ENCODE data around the gene GBE1.
A peak's percentile ranks its signal among the peaks of the same experiment; 100 is the strongest.

Gene GBE1

DNA sequence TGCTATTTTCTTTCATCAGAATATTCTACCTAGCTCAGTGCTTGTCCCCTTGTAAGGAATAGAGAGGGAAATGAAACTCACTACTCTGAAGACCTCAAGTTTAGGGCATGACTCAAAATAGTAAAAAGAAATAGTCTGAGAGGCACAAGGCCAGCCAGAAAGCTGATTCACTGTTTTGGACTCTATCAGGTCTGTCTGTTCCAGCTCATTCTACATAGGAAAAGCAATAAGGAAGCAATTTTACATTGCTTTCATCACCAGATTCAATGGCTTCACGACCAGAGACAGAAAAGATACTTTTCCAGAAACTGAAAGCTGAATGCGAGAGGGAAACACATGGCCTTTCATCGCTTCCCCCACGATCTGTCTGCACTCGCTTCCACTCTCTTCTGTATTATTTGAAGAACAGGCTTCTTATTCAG, 276.0 kb downstream of the GBE1 start:
- peak overlapping the region; percentile 49 to 66 for H3K27ac ChIP-seq
- peak overlapping the region; percentile 45 for H3K4me3 ChIP-seq
- no peak for DNase-seq (ENCODE audit: low spot score)
- TF ChIP-seq CTCF (IDR thresholded peaks at IDR 0.05) = no peak

DNA sequence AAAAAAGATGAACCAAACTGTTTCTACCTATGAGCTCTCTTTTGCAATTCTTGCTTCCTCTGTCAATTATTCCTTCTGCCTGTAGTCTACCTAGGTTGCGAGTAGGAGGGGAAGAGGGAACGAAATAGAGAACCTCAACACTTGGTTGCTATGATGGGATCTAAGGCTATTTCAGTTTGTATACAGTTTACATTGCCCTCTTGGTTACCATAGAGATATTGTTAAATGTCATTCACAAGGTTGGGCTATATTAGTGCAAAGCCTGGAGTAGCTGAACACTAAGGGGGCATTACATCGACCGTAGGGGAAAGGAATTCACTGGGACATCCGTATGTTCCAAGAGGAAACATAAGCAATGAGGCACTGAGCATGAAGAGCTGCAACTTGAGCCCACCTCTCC, 276.9 kb downstream of the GBE1 start:
- no peak for TF ChIP-seq CTCF (IDR thresholded peaks at IDR 0.05)
- peak overlapping the region; percentile 49 to 66 for H3K27ac ChIP-seq
- no peak for DNase-seq (ENCODE audit: low spot score)
- no peak overlapping the region for H3K4me3 ChIP-seq

GRCh38 chr3:81483046-81483445, 278.4 kb downstream of the GBE1 start:
- no peak for TF ChIP-seq CTCF (IDR thresholded peaks at IDR 0.05)
- Histone ChIP-seq H3K4me3 (no peak overlapping the region), H3K27ac (no peak overlapping the region)
- no peak for DNase-seq (ENCODE audit: low spot score)

DNA sequence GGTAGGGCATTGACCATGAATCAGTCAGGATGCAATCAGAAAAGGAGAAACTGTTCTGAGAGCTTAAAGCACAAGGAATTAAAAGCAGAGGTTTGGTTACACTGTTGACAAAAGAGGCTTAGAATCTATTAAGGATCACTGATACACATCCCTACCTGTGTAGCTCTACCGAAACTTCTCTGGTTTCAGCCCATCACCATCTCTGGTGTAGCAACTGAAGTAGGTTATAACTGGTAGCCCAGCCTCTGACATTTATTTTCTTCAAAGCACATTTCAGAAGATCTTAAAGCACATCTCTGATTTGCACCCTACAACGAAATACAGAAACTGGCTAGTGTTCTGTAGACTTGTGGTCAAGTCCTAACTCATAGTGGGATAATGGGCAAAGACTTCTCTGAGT, 283.7 kb downstream of the GBE1 start:
- DNase-seq (ENCODE audit: low spot score) = no peak
- no peak overlapping the region for H3K27ac ChIP-seq
- H3K4me3 ChIP-seq = no peak overlapping the region
- no peak for TF ChIP-seq CTCF (IDR thresholded peaks at IDR 0.05)

DNA sequence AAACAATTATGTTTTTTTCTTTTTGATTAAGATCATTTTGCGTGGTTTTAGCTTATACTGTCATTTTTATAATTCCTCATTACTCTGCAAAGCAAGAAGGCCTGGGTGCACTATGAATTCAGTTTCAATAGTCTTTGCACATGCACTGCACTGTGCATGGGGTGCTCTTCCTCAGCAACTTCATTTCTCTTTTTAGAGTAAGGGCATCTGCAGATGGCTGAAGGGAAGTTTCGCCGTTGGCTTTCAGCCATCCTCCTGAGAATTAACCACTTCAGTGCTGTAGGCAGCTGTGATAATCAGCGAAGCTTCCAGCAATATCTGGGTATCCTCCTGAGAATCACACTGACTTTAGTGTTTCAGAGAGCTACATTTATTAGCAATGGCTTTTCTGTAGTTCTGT, 284.8 kb downstream of the GBE1 start:
- Histone ChIP-seq H3K4me3 (no peak overlapping the region), H3K27ac (no peak overlapping the region)
- TF ChIP-seq CTCF (IDR thresholded peaks at IDR 0.05) = no peak
- no peak for DNase-seq (ENCODE audit: low spot score)

DNA sequence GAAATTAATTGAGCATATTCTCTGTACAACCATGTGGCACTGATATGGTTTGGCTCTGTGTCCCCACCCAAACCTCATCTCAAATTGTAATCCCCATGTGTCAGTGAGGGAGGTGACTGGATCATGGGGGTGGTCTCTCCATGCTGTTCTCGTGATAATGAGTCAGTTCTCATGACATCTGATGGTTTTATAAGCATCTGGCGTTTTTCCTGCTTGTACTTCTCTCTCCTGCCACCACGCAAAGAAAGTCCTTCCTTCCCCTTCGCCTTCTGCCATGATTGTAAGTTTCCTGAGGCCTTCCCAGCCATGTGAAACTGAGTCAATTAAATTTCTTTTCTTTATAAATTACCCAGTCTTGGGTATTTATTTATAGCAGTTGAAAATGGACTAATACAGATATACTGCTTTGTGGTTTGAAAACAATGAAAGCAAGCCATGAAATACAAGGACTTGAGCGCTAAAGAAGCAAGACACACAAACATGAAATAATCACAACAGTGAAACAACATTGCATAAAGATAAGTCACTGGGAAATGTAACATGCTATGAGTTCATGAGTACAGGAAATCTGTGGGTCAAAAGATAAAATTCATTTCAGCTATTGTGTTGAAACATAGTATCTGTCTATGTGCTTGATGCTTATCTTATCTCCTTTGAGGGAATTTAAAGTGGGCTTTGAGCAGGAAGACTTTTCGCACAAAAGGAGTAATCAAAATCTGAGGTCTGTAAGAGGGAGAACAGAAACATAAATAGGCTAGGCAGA, 288.7 kb downstream of the GBE1 start:
- no peak for TF ChIP-seq CTCF (IDR thresholded peaks at IDR 0.05)
- H3K27ac ChIP-seq = no peak overlapping the region
- no peak for DNase-seq (ENCODE audit: low spot score)

DNA sequence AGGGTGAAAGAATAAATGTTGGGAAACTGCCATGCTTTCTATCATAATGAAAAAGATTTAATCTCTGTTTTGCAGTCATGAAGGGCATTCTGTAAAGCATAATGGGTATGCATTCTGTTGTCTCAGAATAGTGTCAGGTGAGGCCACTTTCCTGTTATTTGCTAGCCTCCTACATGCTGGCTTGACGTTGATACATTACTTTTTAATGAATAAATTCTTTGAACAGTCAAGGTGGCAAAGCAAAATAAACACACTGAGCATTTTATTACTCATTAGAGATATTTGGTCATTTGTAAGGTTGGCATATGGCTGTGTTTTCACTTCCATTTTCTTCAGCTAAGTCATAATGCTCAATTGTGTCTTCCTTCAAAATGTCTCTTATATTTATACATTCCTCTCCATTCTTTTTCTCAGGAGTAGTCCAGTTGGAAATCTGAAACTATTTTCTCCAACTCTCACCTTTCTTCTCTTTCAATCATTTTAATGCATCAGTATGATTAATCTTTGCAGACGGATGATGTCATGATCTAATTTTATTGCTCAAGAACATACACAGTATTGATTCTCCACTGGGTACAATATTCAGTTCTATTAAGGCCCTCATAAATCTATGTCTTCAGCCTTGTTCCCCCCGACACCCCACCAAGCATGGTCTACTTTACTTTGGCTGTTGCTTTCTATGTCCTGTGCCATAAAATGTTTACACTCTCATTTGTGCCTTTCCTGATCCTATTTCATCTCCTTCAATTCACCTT, 290.7 kb downstream of the GBE1 start:
- no peak for TF ChIP-seq CTCF (IDR thresholded peaks at IDR 0.05)
- no peak overlapping the region for H3K4me3 ChIP-seq
- no peak for DNase-seq (ENCODE audit: low spot score)
- no peak overlapping the region for H3K27ac ChIP-seq

More for the DNA sequence above, 288.7 kb downstream of the GBE1 start:
- H3K4me3 ChIP-seq = no peak overlapping the region
